NCI-H460 (cell line): ENCODE measurements around the gene OTOS. TPM values are rescaled to one million over a fixed set of nuclear protein-coding genes. Genes with fewer than 3 reads are reported as not detected.
A peak's percentile ranks its signal among the peaks of the same experiment; 100 is the strongest.

Source experiments
- DNase-seq: peaks from one replicate; pipeline ENCODE4 v3.0.0-alpha.2; 2016; ENCODE audit warnings: low read depth; ENCODE audit errors: extremely low read depth
- total RNA-seq: library from RNA; depleted of rRNA; stranded (reverse); fragments of >200 nt; shearing (Covaris generic); gene quantifications from 2 replicates; pipeline ENCODE4 v1.2.3, GENCODE V29; 2014

Gene OTOS
- total RNA-seq, 1 experiment from 2014 or later: not detected

- DNase-seq: no peak
These were observed 2.0 kb downstream of the OTOS start for GRCh38 chr2:240138254-240138984.

DNA sequence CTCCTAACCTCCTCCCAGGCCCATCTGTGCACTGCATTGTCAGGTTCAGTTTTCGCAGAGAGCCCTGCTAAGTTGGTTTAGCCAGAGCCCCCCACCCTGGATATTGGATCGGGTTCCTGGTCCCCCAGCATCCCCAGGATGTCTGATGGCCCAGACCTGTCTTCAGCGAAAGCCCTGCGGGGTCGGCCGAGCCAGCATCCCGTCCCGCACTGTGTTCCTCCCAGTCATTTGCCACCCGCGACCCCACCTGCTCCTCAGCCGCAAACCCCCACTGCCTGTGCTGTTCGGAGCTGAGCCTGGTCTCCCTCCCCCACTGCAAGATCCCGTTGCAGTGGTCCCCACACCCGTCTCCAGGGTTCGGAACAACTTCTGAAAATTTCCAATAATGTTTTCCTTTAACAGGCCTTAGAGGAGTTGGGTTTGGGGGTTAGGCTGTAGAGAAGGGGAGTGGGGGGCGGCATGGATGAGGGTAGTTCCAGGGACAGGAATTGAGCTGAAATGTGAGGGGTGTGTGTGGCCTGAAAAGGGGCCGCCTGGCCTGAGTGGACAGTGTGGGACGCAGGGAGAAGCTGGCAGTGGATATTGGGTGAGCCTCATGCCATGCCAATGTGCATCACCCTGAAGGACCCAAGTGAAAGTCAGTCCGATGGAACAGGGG, 2.7 kb downstream of the OTOS start:
- no peak for DNase-seq

- DNase-seq: no peak
These were observed 3.7 kb downstream of the OTOS start for GRCh38 chr2:240136671-240137292.

DNA sequence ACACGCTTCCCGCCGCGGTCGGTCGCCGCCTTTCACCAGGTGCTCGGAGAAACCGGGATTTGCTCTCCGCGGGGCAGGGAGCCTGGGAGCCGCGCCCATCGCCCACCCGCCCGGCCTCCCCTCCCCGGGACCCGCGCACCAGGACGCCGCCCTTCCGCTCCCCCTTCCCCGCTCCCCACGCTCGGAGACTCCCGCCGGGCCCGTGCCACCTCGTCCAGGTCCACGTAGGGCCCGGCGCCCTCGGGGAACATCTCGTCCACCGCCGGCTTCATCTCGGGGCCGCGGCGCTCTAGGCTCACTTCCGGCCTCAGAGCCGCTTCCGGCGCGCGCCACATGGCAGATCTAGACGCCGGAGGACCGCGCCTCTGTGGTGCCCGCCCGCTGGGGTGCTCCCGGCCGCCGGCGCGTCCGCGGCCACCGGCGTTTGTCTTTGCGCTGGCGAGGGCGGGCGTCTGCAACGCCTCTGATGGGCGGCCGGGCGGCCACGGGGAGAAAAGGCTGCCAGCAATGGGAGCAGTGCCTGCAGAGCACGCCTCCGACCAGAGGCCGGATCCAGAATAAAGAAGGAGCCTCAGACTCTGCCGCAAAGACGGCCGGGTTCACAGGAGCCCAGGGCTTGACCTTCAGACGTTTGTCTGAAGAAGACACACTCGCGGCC, 4.3 kb downstream of the OTOS start, which contains the start of gene COPS9:
COPS9 (minus strand) TSS at position 293 of the 658 bp plus-strand sequence; CDS start at position 272, 21 bp downstream.
- peak; percentile 82 for DNase-seq

GRCh38 chr2:240135706-240136012, 4.8 kb downstream of the OTOS start:
- no peak for DNase-seq

GRCh38 chr2:240134956-240135520, 5.4 kb downstream of the OTOS start:
- no peak for DNase-seq

DNA sequence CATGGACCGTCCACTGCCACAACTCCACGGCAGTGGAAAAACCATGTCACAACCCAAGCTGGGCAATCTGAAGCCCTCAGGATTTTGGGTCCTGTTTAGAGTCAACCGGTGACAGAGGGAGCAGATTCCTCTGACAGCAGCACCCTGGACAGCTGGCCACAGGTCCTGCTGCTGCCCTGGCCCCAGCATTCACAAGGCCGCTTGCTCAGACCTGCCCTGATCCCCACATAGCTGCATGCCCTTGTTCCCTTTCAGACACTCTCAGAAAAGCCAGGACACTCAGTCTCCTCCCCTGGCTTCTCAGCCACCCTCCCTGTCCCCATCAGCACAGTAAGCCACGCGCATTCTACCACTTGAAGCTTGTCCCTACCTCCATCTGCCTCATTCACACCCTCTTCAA, 6.0 kb downstream of the OTOS start:
- DNase-seq: no peak

DNA sequence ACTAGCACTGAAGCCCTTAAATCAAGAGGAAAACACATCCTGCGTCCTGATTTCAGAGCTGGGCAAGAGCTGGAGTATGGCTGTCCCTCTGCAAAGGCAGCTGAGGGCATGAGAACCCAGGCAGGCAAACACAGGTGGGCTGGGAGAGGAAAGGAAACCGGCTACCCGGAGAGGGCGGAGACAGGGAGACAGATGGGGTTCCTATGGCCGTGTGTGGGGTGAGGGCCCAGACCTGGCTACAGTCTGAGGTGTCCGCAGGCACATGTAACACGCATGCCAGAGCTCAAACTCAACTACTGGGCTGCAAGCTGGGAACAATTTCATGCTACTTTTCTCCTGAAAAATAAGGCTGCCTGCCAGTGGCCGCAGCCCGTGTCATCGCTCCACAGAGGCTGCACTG, 7.1 kb downstream of the OTOS start:
- DNase-seq: no peak

- DNase-seq: no peak
These were observed 7.8 kb downstream of the OTOS start for GRCh38 chr2:240132651-240132980.

GRCh38 chr2:240131941-240132650, 8.4 kb downstream of the OTOS start:
- DNase-seq: no peak

- DNase-seq: no peak
These were observed 9.2 kb downstream of the OTOS start for GRCh38 chr2:240131296-240131695.

- DNase-seq: no peak
These were observed 9.9 kb downstream of the OTOS start for GRCh38 chr2:240130393-240131195.

DNA sequence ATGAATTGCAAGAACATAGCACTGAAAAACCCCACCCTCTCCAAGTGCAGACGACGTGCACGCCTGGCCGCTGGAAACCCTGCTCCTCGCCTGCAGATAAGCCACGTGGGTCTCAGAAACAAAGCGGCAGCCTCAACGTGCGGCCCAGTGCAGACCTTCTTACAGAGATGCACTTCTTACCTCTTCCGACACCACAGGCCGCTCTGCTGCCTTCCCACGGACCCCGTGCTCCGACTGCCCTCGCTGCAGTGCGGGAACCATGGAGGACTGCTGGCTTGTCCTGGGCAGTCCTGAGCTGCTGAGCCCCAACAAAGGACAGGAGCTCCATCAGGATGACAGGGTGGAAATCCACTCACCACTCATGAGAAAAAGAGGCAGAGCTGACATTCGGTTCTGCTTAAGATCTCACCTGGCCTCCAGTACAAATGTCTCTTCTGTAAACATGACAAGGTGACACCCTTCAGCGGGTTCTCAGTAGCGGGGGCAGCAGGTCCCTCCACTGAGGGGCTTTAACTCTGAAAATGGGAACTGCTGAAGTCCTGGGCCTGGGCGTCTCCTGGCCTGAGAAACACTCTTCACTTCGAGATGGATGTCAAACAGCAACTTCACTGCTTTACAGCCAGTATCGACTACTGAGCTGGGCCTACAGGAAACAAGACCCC, 10.6 kb downstream of the OTOS start:
- no peak for DNase-seq

- no peak for DNase-seq
These were observed 11.1 kb downstream of the OTOS start for GRCh38 chr2:240129311-240129710.

- no peak for DNase-seq
These were observed 11.8 kb downstream of the OTOS start for GRCh38 chr2:240128608-240129145.

DNA sequence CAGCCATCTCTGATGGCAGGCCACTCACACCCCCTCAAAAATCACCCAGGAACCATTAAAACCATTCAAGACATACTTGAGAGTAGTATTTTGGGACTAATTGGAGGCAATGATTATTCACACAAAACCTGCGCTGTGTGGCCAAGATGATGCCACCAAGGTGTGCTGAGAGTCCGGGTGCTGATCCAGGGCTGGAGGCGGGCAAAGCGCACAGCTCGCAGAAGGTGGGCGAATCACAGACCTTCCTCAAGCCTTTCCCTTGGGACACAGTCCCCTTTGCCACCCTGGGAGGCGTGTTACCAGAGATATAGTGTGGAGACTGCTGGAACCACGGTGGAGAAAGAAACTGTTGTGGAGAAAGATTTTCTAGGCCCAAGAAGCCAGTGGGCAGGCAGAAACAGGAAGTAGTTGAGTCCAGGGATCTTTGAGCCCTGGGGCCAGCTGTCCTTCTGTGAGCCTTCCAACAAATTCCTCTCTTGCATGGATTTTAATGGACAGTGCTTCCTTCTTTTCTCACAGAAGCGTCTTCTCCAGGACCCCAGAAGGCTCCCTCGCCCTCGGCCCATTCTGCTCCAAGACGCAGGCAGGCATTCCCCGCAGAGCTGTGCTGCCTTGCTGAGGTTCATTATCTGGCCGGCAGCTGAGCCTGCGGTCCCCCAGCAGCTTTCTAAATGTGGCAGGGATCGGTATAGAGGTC, 12.4 kb downstream of the OTOS start:
- no peak for DNase-seq

DNA sequence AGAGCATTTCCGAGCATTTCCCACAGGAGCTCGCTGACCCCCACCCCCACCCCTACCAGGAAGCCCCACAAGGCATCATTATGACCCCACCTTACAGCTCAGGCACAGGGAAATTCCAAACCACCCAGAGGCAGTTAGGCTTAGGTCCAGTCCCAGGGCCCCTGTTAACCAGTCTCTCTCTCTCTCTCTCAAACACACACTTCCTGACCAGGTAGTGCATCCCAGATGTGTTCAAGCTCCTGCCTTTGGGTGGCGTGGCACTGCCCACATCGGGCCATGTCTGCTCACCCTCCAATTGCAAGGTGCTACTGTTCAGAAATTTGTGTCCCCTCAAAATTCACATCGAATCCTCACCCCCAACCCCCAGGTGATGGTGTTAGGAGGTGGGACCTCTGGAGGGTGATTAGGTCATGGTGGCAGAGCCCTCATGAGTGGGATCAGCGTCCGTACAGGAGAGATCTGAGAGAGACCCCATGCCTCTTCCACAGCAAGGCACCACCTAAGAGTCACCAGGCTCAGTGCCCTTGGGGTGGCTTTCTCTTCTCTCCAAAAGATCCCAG, 13.2 kb downstream of the OTOS start:
- DNase-seq: no peak

DNA sequence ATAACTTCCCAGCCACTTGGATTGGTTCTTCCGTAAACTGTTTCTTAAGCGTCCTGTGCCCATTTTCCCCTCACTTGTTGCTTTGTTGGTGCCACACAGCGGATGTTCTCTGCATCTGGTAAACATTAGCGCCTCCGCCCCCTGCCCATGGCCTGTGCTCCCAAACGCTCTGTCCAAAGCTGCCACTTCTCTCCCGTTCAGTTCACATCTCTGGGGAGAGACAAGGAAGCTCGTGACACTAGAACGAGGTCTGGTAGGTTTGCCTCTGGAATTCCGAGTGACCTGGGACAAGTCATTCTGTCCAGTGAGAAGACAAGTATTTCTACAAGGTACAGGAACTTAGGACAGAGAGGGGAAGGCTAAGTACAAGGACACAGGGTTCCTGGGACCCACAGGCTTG, 13.7 kb downstream of the OTOS start:
- no peak for DNase-seq
